GM19328 (cell line): ENCODE measurements around the gene PNMA8A.

ENCODE experiments used
- ATAC-seq: cut with Tn5 transposase; IDR thresholded peaks from one replicate; pipeline ENCODE4 v1.9.1; 2021; ENCODE audit warnings: mild to moderate bottlenecking, moderate library complexity; ENCODE audit not compliant: unreplicated experiment

PNMA8A gene

DNA sequence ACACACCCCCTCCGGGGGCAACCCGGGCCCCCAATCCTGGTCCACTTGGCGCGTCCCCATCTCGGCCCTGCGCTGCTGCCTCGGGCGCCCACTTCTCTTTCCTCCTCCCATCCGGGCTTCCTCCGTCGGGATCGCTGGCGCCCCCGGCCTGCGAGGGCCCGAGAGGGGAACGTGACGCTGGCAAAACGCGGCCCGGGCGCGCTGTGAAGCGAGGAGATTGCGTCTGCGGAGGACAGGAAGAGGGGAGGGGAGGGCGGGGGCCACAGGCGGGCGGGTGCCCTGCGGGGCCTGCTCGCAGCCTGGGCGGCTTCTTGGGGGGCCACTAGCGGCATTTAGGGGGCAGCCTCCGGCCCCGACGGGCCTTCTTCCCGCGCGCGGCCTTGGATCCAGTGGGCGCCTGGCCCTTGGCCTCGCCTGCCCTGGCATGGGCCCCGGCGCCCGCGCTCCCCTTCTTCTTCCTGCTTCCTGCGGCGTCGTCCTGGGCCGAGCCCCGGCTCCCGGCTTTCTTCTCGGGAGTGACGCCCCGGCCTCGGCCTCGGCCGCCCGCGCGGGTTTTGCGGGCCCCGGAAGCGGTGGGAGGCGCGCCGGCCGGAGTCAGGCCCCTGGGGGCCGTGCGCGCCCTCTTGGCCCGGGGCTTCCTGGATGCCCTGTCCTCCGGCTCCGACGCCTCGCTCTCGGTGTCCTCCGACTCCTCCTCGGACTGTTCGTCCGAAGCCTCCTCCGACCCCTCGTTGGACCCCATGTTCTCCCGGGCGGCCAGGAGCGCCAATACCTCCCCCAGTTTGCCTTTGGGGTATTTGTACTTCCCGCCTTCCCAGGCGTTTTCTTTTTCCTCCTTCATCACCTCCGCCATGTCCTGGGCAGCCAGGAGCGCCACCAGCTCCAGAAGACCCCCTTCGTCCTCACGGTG, 22.1 kb upstream of the PNMA8A start:
- ATAC-seq: no peak

DNA sequence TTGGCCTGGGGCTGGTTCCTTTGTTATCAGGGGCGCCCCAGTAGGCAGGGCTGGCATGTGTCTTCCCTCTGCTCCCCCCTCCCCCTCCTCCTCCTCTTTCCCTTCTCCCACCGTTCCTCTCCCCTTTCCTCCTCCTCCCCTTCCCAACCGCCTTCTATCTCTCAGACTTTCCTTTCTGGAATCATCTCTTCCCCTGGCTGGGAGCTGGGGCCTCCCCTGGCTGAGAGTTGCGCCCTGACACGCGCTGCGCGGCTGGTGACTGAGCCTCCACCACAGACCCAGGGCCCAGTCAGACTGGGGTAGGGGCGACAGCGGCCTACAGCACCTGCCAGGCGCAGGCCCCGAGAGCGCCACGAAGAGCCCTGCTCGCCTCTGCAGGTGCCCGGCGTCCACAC, 21.5 kb upstream of the PNMA8A start:
- no peak for ATAC-seq

DNA sequence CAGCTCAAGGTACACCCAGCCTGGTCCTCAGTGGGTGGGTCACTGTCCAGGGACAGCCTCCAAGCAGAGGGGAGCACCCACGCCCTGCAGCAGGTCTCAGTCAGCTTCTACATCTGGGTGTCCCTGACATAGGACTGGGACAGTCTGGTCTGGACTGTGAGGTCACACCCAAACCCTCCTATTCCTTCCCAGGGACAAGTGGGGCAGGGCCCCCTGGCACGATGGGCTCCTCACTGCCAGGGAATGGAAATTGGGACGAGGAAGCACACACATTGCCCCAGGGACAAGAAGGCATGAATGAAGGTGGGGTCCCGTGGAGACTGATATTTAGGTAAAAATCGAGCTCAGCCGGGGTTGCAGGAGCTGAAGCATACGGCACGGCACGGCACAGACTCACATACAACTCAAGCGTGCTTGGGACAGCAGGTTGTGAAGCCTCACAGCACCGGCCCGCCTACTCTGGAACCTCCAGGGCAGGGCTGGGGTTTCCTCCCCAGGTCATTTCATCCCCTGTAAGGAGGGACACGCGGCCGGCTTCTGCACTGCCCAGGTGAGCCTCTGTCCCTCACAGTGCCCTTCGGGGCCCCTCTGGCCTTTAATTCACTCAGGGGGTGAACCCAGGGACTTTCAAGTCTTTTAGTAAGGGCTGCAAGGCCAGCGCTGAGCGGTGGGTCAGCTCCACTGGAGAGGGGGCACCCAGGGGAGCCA, 20.8 kb upstream of the PNMA8A start:
- no peak for ATAC-seq

DNA sequence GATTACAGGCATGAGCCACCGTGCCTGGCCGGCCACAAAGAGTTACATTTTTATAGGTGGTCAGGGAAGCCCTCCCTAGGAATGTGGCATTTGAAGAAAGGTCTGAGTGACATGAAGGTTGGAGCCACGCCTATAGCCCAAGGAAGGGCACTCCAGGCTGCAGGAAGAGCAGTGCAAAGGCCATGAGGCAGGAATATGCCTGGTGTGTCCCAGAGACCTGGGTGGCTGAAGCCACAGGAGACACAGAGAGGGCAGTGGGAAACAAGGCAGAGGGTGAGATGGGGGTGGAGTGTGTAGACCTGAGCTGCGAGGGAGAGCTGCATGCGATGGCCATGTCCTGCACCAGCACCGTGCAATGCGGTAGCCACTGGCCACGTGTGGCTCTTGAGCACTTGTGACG, 19.4 kb upstream of the PNMA8A start:
- ATAC-seq: no peak

DNA sequence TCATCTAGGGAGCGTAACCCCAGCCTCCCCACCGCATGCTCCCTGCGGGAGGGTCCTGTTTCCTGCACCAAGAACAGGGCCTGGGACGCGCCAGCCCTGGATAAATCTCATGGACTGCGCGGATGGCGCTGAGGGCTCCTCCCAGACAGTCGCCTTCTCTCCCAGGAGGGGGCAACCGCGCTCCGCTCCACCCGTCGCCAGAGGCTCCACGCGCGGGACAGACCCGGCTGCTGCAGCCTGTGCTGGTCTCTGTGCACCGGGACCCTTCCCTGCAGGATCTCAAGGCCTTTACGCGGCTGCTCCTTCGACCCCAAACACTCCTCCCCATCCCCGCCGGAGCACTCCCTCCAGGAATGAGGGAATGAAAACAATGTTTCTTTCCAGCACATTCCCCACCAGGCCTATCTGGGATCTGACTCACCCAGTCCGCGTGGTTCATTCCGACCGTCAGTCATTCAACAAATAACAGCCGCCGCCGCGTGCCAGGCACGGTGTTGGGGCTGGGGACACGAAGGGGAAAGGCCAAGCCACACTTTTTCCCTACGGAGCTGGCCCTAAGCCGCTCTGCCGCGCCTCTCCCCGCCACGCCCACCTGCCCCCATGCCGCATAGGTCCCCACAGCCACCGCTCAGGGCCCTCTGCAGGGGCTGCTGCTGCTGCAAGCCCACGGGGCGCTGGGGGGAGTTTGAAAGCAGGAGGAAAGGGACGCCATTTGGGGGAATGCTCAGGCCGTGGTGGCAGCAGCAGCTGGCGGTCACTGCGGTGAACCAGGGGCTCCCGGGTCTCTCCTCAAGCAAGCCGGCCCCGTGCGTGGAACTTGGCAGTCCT, 18.3 kb upstream of the PNMA8A start:
- ATAC-seq: no peak

DNA sequence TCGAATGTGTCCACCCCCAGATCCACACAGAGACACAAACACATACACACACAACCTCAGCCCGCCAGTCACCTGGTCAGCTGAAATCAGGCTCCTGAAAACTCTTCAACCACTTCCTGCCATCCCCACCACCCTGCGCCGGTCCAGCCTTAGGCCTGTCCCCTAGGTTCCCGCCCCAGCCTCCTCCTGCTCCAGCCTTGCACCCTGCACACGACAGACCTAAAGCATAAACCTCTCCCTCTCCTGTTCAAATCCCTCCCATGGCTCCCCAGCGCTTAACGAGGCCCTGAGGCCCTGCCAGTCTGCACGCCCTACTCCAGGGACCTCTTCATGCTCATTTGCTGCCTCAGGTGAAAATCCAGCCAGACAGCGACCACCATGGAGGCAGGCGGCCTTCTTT, 17.2 kb upstream of the PNMA8A start:
- no peak for ATAC-seq

DNA sequence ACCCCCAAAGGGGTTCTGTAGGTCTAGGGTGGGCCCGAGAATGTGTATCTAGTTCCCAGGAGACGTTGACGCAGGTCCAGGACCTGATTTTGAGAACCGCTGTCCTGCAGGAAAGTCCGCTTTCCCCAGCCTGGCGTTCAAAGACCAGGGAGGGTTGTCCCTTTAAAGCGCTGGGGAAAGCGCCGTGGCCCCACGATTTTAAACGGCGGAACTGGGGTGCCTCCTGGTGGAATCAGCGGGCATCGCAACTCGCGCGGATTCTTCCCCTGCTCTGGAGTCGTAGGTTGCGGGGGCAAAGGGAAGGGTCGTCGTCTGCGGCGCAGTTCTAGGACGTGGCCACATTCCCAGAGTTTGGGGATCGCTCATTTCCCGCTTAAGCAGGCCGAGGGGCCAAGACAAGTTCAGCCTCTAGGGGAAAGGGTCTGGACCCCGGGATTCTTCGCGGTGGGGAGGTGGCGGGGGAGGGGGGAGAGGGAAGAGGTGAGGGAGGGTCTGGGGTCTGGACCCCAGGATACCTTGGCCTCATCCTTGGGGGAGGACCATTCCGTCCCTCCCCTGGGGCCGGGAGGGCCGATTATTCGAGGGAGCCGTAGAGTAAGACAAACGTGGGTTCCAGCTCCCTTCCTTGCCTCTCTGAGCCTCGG, 16.6 kb upstream of the PNMA8A start:
- no peak for ATAC-seq

DNA sequence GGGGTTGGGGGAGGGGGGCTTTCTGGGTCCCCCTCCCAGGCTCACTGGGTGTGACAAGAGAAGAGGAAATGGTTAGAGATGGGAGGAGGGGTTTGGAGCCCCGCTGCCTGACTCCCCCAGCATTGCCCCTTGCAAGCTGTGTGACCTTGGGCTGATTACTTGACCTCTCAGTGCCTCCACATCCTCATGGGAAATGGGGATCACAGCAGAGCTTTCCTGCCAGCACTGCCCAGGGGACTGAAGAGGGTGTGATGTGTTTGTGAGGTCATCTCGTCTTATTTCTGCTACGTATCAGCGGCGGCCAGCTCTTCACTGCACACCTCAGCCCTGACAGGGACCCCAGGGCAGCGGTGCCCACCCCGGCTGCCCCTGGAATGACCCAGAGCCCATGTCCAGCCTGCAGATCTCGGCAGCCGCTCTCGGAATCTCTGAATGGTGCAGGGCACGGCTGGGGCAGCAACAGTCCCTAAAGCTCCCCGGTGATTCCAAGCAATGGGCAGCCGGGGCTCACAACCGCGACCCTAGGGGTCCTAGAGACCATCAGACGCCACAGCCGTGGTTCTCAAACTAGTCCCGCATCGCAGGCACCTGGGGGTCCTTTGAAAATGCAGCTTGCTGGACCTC, 15.9 kb upstream of the PNMA8A start:
- ATAC-seq: no peak

DNA sequence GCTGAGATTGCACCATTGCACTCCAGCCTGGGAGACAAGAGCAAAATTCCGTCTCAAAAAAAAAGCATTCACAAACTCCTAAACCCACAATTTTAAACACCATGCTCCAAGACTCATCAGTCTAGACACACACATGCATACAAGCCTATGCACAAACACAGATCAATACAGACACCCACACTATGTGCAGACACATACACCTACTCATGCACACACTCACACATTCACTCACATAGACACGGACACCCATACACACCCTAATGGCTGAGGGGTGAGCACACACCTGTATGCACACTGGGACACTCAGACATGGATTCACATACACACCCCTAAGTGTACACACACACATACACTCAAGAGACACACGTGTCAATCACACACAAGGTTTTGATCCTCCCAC, 15.0 kb upstream of the PNMA8A start:
- no peak for ATAC-seq

DNA sequence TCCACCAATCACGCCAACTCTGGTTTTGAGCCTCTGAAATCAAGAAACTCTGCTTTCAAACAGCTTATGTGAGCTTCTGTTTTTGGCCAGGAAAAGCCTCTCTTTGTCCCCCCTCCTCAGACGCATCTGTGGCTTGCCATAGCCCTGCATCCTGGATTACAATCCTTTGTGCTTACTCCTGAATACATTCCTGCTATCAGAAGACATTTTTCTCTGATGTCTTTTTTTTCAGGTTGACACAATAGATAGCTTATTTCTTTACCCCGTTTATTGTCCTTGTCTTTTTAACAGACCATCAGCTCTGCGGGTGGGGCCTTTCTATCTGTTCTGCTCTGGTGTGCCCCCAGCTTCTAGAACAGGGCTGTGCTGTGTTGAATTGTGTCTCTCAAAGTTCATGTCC, 13.3 kb upstream of the PNMA8A start:
- no peak for ATAC-seq

DNA sequence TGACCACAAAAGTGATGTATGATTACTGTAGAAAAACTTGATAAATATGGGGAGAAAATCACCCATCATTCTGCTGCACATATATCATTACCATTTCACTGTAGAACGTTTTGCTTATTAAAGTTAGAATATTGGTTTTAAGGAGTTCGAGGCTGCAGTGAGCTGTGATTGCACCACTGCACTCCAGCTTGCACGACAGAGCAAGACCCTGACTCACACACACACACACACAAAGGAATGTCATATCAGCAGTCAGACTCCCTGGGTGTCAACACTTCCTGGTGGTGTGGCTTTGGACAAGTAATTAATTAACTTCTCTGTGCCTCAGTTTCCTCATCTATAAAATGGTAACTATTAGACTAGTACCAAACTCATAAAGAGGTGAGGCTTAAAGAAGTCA, 11.3 kb upstream of the PNMA8A start:
- no peak for ATAC-seq

DNA sequence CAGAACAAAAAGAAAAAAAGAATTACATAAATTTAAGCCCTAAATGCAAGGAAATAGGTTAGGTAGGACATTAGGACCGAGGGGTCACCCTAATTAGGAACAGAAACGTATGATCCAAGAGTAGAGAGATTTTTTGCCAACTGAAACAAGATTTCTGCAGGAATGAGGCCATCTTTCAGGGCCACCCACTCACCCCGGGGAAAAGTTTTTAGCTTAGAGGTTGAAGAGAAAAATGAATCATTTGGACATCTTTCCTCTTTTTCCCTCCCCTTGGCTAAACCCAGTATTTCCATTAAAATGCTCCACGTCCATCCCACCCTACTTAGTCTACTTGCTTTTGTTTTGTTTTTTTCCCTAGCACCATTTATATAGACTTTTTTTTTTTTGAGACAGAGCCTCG, 10.6 kb upstream of the PNMA8A start:
- no peak for ATAC-seq

DNA sequence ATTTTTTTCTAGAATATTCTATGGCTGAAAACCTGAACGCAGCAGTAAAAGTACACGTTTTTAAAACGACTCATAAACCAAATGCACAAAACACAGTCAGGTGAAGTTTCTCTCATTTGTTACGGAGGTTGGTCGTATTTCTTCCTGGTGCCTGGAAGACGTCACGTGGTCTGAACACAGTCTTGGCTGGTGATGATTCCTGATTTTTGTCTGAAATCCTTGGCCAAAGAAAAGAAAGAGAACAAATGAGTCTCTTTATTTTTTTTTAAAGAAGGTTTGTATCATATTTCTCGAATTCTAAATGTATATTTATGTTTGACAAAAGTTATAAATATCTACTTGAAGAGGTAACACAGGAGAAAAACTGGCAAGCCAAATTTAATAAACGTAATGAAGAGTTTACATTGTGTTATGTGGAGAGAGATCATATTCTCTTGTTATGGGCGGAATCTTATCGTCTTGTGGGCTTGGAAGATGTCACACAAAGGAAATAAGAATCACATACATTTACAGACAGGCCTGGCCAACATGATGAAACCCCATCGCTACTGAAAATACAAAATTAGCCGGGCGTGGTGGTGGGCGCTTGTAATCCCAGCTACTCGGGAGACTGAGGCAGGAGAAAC, 10.0 kb upstream of the PNMA8A start:
- ATAC-seq: no peak

DNA sequence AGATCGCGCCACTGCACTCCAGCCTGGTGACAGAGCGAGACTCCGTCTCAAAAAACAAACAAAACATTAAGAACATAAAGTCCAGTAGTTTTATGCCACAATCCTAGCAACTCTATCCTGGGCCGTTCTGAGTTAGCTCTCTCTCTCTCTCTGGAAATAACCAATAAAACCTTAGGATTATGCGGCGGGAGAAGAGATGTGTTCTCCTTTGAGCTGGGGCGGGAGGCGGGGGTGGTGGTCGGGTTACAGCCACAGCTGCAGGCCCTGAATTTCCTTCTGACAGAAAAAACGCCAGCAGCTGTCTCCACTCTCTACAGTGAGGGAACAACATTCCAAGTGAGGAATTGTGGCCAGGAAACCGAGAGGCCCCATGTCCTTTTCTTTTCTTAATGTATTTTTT, 9.1 kb upstream of the PNMA8A start:
- no peak for ATAC-seq

DNA sequence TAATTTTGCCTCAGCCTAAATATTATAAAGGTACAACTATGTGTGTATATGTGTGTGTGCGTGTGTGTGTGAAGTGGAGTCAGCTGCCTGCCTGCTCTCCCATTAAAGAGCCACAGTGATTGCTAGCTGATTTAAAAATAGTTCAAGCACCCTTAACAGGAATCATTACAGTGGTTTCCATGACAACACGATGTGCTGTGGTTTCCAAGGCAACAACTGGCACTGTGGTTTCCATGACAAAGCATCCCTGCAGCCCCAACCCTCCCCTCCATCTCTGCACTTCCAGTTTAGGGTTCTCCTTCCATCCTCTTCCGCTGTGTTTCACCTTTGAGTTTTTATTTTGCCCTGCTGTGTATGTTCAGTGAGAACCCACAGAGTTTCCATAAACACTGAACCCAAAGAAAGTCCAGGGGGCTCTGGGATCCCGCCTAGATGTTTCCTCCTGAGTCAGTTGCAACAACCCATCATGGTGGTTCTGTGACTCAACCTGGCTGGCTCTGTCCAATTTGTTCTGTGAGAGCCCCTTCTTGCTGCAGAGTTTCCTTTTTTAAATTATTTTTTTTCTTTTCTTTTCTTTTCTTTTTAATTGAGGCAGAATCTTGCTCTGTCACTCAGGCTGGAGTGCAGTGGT, 7.1 kb upstream of the PNMA8A start:
- ATAC-seq: no peak

DNA sequence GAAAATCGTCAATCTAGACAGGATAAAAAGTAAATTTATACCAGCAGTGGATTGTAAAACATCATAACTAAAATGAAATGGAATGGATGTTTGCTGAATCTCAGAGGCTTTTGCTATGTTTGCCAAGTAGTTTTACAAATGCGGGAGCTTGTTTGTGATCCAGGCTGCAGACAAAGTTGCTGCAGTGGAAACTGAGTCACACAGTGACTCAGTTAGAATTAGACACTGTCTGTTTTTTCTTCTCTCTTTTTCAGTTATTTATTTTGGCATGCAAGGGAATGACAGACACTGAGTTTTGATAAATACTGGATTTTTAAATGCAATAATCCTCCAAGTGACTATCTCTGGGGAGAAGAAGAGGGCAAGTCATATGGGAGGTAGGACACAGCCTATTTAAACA, 4.6 kb upstream of the PNMA8A start:
- ATAC-seq: no peak

DNA sequence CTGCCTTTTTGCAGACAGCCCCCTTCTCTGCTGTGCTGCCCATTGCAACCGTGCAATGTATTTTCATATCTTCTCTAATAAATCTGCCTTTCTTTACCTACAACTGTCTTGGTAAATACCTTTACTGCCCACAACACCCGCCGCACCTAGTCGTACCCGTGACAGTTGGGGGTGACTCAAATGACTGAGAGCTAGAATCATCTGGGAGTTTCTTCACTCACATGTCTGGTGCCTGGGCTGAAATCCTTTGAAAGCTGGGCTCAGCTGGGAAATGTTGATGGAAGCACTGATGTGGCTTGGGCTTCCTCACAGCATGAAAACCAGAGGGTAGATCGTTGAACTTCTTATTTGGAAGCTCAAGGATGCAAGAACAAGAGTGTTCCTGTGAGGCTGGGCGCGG, 2.8 kb upstream of the PNMA8A start:
- no peak for ATAC-seq

DNA sequence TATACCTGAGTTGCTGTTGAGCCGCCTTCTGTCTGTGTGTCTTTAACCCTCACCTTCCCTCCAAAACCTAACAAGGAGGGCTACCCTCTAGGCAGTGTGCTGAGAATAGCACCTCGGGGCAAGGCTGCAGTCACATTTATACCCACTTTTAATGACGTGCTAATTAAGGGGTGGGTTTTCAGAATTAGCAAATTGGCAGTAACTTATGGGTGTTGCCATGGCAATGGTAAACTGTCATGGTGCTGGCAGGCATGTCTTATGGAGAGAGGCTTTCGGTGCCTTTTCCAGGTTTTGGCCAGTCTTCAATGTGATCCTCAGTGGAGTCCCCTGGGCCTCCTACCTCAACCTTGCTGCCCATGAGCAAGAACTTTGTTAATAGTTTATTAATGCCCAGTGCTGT, 1.2 kb upstream of the PNMA8A start:
- no peak for ATAC-seq

DNA sequence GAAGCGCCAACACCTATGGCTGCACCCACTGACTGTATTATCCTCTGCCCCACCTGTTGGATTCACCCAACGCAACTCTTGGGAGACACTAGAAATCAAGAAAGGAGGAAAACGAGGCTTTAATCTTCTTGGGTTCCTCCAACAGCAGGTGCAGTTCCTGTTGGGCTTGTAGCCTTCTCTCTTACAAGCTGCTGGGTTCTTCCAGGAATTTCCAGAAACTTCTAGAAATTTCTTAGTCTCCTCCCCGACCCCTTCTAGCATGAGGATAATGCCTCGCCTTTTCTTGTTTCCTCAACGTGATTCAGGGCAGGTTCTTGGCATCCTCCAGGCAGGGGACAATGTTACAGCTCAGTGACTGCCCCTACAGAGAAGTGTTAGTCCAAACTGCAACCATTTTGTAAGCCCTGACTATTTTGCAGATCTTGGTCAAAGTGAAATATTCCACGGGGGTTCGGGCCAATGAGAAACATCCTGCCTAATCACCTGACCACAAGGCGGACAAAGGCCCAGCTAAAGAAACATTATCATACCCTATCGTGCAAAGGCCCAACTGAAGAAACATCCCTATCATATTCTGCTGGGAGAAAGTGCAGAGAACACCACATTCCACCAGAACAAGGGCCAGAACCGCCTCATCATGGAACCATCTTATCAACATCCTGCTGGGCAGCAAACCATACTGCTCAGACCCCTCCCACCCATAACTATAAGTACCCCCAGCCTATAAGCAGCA, 614 bp upstream of the PNMA8A start:
- ATAC-seq: no peak
